Peyer's patch (tissue), 4 donors: ENCODE measurements around the gene NOTUM.

ENCODE experiments used
- CTCF ChIP-seq, 6 experiments: fragments of 450-650 bp in 4 of 6; fragments of 200-600 bp in 2 of 6; sonication (generic) in 1 of 6; IDR thresholded peaks; one replicate each; pipeline ENCODE4 v1.5.1; 2017 to 2019; ENCODE audit warnings: antibody characterized with exemption in 6 of 6, mild to moderate bottlenecking in 3 of 6, moderate library complexity in 1 of 6
- POLR2A ChIP-seq, 2 donors: fragments of 450-650 bp; IDR thresholded peaks; one replicate each; pipeline ENCODE4 v1.5.1; 2017; ENCODE audit warnings: antibody characterized with exemption in 2 of 2, mild to moderate bottlenecking in 2 of 2, moderate library complexity in 2 of 2

DNA sequence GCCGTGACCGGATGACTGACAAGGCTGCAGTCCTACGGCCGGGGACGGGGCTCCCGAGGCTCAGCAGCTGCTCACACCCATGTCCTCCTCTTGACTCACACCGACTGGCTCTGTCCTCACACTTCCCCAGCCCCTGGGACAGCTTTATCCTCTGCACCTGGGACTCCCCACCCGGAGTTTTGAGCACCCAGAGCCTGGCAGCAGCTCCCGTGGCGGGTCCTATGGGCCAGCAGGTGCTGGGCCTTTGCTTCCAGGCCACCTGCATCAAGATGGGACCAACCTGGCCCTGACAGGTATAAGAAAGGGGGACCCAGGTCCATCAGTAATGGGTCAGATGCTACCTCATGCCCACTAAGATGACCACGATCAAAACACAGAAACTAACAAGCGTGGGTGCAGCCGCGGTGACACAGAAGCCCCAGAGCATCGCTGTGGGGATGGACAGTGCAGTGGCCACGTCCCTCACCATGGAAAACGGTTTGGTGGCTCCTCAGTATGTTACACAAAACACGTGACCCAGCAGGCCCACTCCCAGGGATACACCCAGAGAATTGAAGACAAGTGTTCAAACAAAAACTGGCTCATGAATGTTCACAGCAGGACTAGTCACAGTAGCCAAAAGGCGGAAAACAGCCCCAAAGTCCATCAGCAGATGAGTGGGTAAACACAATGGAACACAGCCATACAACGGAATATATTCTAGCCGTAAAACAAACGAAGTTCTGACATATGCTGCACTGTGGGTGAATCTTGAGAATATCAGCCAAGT lies 3.3 kb upstream of the NOTUM start:
- TF ChIP-seq POLR2A (IDR thresholded peaks at IDR 0.05): no peak
- no peak for TF ChIP-seq CTCF (IDR thresholded peaks at IDR 0.05)
